GM21526 (cell line): ENCODE measurements around the gene ST7L.

Experiments
- ATAC-seq: cut with Tn5 transposase; IDR thresholded peaks from one replicate; pipeline ENCODE4 v1.9.1; 2021; ENCODE audit warnings: moderate library complexity; ENCODE audit not compliant: unreplicated experiment, low FRiP score

Gene ST7L

GRCh38 chr1:112554411-112554810 is 64.5 kb downstream of the ST7L start:
- no peak for ATAC-seq

- ATAC-seq, result no peak
Observed at GRCh38 chr1:112549590-112549989, 69.4 kb downstream of the ST7L start.

DNA sequence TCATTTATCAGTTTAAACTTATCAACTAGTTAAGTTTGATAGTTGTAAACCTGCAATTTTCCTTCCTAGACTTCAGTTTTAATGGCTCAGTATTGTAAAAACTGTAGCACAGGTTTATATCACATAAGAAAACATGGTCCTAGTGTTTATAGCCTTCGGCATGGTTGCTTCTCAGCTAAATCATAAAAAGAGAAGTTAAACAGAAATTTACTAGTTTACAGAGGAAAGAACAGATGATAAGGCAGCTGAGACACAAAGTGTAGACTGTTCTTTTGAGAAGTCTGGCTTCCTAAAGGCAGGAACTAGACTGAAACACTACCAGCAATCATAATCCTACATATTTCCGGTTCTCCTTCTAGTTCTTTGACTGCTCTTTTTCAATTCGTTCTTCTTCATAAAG is 70.4 kb downstream of the ST7L start:
- ATAC-seq, result no peak

- no peak for ATAC-seq
Observed at GRCh38 chr1:112546076-112546475, 72.9 kb downstream of the ST7L start.

DNA sequence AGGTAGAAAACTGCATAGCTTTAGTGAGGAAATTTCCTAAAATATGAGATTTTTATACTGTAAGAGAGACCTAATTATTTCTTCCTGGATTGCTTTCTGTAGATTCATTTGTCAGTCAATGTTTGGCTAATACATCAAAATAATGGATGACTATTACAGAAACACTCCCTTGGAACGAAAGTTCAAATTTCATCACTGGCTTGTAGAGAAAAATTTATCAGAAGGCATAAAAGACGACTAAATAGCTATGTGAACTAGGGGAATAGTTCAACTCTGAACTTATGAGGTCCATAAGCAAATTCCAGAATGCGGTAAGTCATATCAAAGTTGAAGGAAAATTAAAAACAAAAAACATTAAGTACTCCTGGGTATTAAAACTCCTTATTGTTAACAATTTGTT is 74.2 kb downstream of the ST7L start:
- ATAC-seq, result no peak

DNA sequence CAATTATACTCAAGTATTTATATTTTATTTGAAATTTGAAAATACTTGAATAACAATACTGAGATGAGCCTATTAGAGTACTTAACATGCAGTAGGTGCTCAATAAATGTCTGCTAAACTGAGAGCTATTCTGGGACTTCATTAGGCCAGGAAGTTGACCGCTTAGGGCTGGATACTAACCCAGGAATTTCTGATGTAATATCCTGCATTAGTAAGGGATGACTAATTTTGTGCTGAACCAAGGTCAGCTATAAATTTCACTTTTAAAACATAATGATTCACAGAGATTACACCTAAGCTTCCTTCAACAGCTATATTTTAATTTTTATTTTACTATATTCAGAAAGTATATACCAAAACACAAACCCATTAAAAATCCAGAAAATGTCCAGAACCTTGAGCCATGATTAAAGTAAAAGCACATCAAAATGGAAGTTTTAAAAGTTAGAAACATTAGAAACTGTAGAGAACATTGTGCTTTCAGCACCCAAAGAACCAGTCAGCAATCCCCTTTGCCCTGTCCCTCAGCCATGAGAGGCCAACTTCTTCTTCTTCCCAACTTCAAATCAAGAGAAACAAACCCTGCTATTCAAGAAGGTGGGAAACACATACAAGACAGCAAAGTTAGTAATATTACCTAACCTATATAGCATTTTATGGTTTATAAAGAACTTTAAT is 74.8 kb downstream of the ST7L start:
- ATAC-seq, result no peak

- ATAC-seq, result no peak
Observed at GRCh38 chr1:112542206-112542973, 76.6 kb downstream of the ST7L start.

DNA sequence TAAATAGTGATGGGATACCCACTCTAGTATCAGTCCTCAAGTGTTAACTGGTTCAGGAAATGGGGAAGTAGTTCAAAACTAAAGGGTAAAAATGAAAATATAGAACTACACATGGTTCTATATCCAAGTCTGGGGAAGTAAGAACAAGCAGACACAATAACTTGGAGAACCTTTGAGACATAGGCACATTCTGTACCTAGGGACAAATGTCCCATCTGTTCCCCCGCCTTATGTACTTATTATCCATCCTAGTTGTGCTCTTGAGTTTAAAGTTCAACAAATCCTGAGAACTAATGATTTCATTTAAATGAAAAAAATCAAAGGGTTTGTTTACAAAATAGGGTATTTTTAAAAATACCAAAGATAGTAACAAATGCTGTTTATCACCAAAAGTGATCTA is 77.6 kb downstream of the ST7L start:
- ATAC-seq, result no peak

- no peak for ATAC-seq
Observed at GRCh38 chr1:112540226-112540794, 78.6 kb downstream of the ST7L start.

DNA sequence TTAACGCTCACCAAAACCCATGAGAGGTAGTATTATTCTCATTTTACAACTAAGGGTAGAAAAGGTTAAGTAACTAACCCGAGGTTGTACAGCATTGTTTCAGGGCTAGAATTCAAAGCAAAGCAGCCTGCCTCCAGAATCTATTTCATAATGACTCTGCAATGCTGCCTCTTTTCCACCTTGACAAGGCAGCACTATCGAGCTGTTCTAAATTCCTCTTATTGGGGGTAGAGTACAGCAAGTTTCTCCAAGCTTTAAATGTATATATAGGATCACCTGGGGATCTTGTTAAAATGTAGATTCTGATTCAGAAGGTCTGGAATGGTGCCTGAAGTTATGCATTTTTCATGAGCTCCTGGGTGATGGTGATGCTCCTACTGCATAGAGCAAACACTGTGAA is 80.1 kb downstream of the ST7L start:
- ATAC-seq, result no peak

- no peak for ATAC-seq
Observed at GRCh38 chr1:112537456-112537855, 81.5 kb downstream of the ST7L start.

DNA sequence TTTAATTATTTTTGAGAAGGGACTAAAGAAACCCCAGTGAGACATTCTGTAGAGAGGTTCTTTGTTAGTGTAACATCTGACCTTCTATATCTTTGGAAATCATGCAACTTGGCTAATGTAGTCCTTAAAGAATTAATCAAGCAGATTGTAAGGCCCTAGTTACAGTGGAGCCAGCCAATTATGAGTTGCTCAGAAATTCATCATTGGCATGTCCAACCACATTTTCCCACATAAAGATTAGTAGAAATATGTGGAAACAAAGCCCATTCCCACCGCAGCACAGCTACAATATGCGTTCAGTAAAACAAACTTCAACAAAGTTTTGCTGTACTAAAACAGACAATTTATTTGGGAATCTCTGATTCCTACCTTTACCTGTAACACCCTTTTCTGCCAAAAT is 82.4 kb downstream of the ST7L start:
- ATAC-seq, result no peak

DNA sequence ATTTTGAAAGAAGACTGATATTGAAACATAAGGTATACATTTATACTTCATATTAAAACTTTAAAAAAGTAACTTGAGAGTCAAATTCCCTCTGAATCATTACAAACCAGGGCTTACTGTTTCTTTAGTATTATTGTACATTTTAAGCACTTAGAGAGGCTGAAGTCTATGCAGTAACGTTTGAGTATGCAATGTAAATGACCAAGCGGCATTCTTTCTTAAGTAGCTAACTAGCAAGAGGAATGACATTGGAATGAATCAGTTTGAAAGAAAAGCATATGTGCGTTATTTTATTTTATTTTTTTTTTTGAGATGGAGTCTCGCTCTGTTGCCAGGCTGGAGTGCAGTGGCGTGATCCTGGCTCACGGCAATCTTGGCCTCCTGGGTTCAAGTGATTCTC is 85.9 kb downstream of the ST7L start:
- ATAC-seq, result no peak

- no peak for ATAC-seq
Observed at GRCh38 chr1:112532064-112532463, 86.9 kb downstream of the ST7L start.

- no peak for ATAC-seq
Observed at GRCh38 chr1:112530832-112531231, 88.1 kb downstream of the ST7L start.

DNA sequence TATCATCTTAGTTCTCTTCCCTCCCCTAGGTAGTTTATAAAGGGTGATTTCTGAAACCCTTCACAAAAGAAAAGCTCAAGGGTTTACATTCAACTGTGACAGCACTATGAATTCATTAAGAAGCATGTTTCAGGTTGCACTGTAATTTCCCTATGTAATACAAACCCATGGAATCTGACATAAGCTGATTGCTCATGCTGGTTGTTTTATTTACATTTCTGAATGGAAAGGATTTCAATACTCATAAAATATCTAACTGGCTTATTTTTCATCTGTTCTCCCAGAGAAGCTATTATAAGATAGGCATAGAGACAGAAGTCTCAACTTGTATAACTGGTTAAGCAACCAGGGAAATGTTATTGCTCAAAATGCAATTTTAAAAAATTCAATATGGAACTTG is 89.6 kb downstream of the ST7L start:
- ATAC-seq, result no peak

- ATAC-seq, result no peak
Observed at GRCh38 chr1:112528076-112528475, 90.9 kb downstream of the ST7L start.

DNA sequence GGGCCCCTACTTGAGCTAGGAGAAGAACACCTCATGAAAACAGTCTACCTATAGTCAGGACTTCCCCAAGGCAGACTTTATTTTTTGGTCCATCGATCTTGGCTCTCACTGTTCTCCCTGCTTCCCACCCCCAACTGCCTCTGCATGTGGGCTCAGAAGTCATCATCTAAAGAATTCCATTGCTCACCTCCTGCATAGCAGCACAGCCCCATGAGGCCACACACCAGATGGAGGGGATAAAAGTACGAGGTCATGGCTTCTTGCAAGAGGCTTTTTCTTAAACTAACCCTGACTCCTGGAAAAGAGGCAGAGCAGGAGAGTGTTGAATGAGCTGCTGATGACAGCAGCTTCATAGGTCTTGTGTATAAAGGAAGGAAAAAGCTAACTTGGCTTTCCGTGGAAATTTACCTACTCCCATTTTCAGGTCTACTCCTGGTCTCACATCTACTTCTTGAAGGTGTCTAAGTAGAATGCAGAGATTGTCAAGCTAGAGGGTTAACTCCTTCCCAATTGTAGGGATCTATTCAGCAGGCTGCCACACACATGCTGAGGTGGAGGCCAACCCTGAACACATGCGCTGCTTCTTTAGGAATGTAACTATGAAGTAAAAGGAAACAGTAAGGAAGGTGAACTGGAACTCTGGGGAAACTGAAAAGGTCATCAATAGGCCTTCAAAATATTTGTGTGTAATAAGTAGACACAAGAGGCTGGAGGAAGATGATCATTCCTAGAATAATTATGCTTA is 91.5 kb downstream of the ST7L start:
- no peak for ATAC-seq

DNA sequence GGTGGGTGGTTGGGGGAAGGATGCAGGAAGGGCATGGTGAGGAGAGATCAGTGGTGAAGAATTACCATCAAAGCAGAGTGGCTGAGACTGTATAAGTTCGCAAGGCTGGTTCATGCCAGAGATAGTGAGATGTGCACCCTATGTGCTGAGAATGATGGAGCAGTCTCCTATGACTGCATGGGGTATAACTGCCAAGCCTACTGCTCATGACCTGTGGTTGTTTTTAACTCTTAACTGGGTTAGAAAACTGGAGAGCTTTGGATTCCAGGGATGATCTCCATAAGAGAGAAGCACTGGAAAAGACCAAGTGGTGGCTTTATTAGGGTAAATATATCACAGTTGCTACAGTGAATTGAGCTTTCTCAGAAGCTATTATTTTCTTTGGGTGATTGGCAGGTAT is 94.0 kb downstream of the ST7L start:
- no peak for ATAC-seq

DNA sequence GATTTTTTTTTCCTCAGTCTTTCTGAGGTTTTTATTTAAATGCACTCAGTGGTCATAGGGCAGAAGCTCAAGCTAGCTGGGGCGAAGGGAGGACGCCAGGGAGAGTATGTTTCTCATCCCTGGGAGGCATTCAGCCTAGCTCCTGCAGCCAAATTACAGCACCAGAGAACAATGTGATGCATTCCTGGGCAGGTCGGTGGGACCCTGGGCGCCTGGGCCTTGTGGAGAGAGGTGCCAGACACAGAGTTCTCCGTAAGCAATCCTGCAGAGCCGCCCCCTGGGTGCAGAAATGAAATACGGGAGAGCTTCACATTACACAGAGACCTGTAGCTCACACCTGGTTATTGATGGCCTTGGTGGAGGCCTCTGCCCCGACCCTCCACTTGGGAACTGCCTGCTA is 94.7 kb downstream of the ST7L start:
- ATAC-seq, result no peak

DNA sequence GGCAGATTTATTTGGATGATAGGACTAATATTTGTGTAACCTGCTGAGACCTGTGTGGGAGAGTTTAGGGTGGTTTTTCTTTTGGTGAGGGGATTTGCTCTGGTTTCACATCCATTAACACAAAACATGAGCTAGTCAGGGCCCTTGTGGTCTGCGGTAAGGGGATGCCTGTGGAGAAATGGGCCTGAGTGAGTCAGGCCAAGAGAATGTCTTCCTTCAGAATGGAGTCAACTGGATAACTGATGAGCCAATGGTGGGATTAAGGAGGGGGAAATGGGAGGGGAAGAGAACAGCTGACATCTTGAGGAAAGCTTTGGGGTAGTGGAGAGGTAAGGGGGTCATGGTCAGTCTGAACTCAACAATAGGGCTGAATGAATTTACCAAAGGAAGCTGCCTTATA is 96.3 kb downstream of the ST7L start:
- no peak for ATAC-seq
